GM12873 (cell line): ENCODE data around the gene MYPOP.

Experiments
- TF ChIP-seq, protein P1 (sequence below): IDR thresholded peaks from 2 replicates; pipeline ENCODE4 v1.5.1; 2012; ENCODE audit warnings: low read depth, mild to moderate bottlenecking, moderate library complexity, low read length, control low read depth; ENCODE audit not compliant: insufficient read depth; ENCODE audit errors: missing control alignments

MYPOP gene, protein sequence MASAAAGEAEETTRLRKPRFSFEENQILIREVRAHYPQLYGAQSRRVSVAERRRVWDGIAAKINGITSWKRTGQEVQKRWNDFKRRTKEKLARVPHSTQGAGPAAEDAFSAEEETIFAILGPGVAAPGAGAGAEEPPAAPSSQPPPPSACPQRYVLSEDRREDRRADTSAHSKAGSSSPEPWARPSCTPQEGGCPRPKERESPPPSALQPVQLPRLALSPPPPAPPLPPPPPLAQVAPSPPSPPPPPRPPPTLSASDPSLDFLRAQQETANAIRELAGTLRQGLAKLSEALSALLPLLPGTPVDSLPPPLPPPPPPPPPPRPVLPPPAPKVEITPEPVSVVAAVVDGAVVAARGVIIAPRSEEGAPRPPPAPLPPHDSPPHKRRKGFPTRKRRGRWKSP

DNA sequence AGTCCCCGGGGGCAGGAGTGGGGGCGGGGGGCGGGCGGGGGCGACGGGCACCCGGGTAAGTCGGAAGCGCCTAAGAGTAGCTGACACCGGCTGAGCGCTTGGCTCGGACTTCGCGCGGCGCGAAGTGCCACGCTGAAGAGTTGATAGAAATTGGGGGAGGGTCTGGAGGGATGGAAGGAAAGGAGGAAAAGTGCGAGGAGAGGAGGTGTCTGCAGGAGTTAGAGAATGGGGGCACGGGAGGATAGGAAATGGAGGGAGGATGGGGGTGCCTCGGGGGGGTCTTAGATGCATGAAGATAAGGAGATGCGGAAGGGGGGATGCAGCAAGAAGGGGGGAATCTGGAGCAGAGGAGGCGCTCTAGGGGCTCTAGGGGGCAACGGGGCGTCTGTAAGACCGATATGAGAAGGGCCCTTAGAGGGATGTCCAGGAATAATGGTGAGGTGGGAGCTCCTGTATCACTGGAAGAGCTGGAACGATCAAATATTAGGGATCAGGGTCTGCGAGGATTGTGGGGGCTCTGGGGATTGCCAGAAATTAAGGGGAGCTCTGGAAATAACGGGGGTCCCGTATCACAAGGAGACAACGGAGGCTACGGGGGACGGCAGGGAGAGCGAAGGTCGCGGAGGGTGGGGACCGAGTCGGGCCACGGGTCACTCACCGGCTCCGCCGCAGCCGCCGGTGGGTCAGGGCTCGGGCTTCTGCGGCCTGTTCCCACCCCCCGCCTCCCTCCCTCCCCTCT, at the start of gene MYPOP:
MYPOP (minus strand) TSS at position 702 of the 739 bp plus-strand sequence. CDS start 840 bp downstream, outside the sequence.
- TF ChIP-seq, protein P1, sequence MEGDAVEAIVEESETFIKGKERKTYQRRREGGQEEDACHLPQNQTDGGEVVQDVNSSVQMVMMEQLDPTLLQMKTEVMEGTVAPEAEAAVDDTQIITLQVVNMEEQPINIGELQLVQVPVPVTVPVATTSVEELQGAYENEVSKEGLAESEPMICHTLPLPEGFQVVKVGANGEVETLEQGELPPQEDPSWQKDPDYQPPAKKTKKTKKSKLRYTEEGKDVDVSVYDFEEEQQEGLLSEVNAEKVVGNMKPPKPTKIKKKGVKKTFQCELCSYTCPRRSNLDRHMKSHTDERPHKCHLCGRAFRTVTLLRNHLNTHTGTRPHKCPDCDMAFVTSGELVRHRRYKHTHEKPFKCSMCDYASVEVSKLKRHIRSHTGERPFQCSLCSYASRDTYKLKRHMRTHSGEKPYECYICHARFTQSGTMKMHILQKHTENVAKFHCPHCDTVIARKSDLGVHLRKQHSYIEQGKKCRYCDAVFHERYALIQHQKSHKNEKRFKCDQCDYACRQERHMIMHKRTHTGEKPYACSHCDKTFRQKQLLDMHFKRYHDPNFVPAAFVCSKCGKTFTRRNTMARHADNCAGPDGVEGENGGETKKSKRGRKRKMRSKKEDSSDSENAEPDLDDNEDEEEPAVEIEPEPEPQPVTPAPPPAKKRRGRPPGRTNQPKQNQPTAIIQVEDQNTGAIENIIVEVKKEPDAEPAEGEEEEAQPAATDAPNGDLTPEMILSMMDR, result no peak

DNA sequence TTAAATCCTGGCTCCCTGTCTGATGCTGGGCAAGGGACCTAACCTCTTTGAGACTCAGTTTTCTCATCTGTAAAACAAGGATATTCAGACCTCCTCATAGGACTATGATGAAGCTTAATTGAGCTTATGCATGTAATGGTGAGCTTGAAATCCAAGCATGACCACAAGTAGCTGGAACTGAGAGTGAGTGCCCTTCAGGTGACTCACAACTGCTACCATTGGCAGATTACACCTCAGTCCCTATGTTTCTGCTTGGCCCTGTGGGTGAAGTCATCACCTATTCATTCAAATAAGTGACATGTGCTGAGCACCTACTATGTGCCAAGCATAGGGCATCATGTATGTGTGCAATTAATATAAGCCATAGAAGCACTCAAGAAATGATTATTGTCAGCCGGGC, 45.5 kb upstream of the MYPOP start:
- TF ChIP-seq, protein P1, result no peak

DNA sequence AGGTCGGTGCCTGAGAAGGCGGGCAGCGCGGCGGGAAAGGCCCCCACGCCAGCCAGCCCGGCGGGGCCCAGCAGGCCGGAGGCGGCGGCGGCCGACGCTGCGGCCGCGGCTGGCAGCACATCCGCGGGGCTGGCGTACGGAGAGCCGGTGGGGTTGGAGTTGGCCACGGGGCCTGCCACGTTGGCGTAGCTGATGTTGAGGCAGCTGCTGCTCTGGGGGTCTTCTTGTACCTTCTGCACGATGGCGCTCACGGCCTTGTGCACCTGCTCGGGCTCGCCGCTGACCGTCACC, 38.0 kb upstream of the MYPOP start:
- TF ChIP-seq, protein P1, result no peak

DNA sequence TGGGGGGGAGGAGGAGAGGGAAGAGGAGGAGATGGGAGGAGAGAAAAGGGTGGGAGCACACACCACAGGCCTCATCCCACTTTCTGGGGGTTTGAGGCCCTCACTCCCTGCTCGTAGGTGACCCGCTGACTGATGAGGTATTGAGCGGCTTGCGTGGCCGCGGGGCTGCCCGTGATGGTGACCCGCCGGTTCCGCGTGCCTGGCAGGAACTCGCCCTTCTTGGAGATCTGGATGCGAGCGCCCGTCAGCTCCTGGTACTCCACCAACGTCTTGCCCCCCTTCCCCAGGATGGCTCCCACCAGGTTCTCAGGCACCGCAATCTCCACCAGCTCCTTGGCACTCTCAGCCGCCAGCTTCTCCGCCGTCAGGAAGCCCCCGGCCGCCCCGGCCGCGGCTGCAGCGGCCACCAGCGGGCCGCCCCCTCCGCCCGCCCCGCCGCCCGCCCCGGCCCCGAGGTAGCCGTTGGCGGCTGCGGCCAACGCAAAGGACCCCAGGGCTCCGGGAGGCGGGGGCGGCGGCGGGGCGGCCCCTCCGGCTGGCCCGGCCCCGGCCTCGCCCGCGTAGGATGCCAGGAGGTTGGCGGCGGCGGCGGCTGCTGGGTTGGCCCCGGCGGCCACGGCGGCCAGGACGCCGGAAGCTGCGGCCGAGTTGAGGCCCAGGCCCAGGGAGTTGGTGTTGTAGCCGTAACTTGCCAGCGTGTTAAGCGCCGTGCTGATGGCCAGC, 37.5 kb upstream of the MYPOP start:
- TF ChIP-seq, protein P1, result no peak

DNA sequence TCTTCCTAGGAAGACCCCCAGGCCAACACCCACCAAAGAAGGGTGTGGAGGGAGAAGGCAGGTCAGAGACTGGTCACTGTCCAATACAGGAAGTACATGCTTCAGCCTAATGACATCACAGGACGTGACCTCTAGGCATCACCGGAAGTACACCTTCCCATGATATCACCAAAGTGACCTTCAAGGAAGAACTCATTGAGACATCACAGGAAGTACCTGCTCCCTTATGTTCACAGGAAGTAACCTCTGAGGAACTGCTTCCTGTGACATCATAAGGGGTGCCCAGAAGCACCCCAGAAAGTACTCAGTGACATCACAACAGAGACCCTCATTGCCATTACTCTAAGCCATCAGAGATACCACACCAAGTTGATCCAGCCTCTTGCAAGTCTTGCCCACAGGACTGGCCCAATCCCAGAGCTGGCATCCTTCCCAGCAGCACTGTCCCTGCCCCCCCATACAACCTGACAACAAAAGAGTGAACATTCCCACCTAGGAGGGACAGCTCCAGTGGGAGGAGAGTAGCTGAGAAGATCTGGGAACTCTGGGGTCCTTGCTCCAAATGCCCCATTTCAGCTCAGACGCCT, 36.4 kb upstream of the MYPOP start:
- TF ChIP-seq, protein P1, result no peak

DNA sequence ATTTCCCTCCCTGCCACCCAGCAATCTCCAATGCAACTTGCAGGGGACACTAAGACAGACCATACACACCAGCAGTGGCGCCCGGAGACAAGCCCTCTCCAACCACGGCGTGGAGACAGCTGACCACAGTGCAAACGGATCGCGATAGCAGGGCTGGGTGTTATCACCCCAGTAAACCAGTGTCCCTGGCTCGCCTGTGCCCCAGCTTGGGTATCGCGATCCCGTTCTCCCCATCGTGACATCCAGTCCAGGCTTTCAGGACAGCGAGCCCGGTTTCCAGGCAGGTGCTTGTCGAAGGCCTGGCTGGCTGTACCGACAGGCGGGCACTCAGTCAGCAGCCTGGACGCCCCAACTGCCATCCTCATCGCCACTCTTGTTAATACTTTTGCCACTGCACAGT, 32.9 kb upstream of the MYPOP start:
- TF ChIP-seq, protein P1, result no peak
